Activated B cell treated with CpG ODN at 0.5 μM for 24 hours (primary cell): ENCODE results near the gene MRPL21. TPM values are rescaled to one million over a fixed set of nuclear protein-coding genes. Genes with fewer than 3 reads are reported as not detected.
A peak's percentile ranks its signal among the peaks of the same experiment; 100 is the strongest.

Experiments
- ATAC-seq: fragments of 200-7000 bp; cut with Tn5 transposase; one replicate; pipeline ENCODE4 v1.10.0; 2021; ENCODE audit warnings: low read depth, mild to moderate bottlenecking, moderate library complexity
- CTCF ChIA-PET: fragments of 350-600 bp; sonication (Branson Sonifier 250); formaldehyde crosslinking; loops from one replicate; lab custom pipeline; 2021; ENCODE audit warnings: antibody characterized with exemption; lab: Charles Lee
- POLR2A ChIA-PET: fragments of 350-600 bp; sonication (Branson Sonifier 250); formaldehyde crosslinking; loops from one replicate; lab custom pipeline; 2021; ENCODE audit warnings: antibody characterized with exemption; lab: Charles Lee
- DNase-seq: peaks from one replicate; pipeline ENCODE4 v3.0.0; 2022
- H3K27ac Mint-ChIP-seq: one replicate; pipeline ENCODE4 v1.8.0; 2020; ENCODE audit warnings: mixed read lengths
- H3K27me3 Mint-ChIP-seq: one replicate; pipeline ENCODE4 v1.8.0; 2021; ENCODE audit warnings: mixed read lengths
- H3K36me3 Mint-ChIP-seq: one replicate; pipeline ENCODE4 v1.8.0; 2021; ENCODE audit warnings: low read depth, mixed read lengths
- H3K4me1 Mint-ChIP-seq: one replicate; pipeline ENCODE4 v1.8.0; 2021; ENCODE audit warnings: mixed read lengths
- H3K4me3 Mint-ChIP-seq: one replicate; pipeline ENCODE4 v1.8.0; 2020; ENCODE audit warnings: mild to moderate bottlenecking, mixed read lengths
- H3K9me3 Mint-ChIP-seq: one replicate; pipeline ENCODE4 v1.8.0; 2020; ENCODE audit warnings: mixed read lengths
- CTCF ChIP-seq: fragments of 200-600 bp; IDR thresholded peaks from one replicate; pipeline ENCODE4 v1.8.0; 2022; ENCODE audit warnings: antibody characterized with exemption, mild to moderate bottlenecking
- intact Hi-C: fragments of 100-400 bp; cut with micrococcal nuclease; formaldehyde crosslinking; loops from one replicate; pipeline ENCODE4 v1.15.1; 2024
- total RNA-seq: library from RNA; stranded (reverse); gene quantifications from 2 replicates; pipeline ENCODE4 v1.2.3, GENCODE V29; 2022

MRPL21 gene
- total RNA-seq, 1 donor from 2014 or later: 49.9 TPM

- no peak for DNase-seq
- Mint-ChIP-seq H3K4me1 (no peaks in the 10 kb centered on the region), H3K9me3 (no peaks in the 10 kb centered on the region), H3K27ac (no peak overlapping the region), H3K36me3 (peaks cover 2% of the 10 kb centered on the region), H3K4me3 (no peak overlapping the region), H3K27me3 (no peaks in the 10 kb centered on the region)
- TF ChIP-seq CTCF: no peak
- intact Hi-C loops: no loop called here
- CTCF ChIA-PET: interaction anchor here (0.6 kb wide), 1 partner anchor 235 kb away, joined by 3 read pairs; no protein-coding TSS in a partner anchor
- POLR2A ChIA-PET: interaction anchor here (0.6 kb wide), 1 partner anchor 1477 kb away, joined by 3 read pairs; no protein-coding TSS in a partner anchor
- no peak for ATAC-seq
Measured at GRCh38 chr11:68880851-68881250, 22.8 kb downstream of the MRPL21 start.

- no peak overlapping the region for H3K27ac Mint-ChIP-seq
- TF ChIP-seq CTCF: no peak
- ChIA-PET CTCF (no interaction called here), POLR2A (no interaction called here)
- no peaks in the 10 kb centered on the region for H3K4me1 Mint-ChIP-seq
- no peak for DNase-seq
- no peak overlapping the region for H3K4me3 Mint-ChIP-seq
- intact Hi-C loops: no loop called here
- no peak for ATAC-seq
- peaks cover 2% of the 10 kb centered on the region for H3K36me3 Mint-ChIP-seq
- no peaks in the 10 kb centered on the region for H3K9me3 Mint-ChIP-seq
- H3K27me3 Mint-ChIP-seq: no peaks in the 10 kb centered on the region
Measured at GRCh38 chr11:68878022-68878421, 25.6 kb downstream of the MRPL21 start.

GRCh38 chr11:68872216-68873003 is 31.2 kb downstream of the MRPL21 start:
- CTCF ChIA-PET: no interaction called here
- Mint-ChIP-seq H3K9me3 (no peaks in the 10 kb centered on the region), H3K4me1 (peaks cover 16% of the 10 kb centered on the region), H3K27ac (no peak overlapping the region), H3K27me3 (peaks cover 25% of the 10 kb centered on the region), H3K36me3 (no peaks in the 10 kb centered on the region), H3K4me3 (no peak overlapping the region)
- ATAC-seq: no peak
- intact Hi-C loops: no loop called here
- no peak for TF ChIP-seq CTCF
- DNase-seq: no peak
- POLR2A ChIA-PET: no interaction called here

- H3K27me3 Mint-ChIP-seq: peaks cover 25% of the 10 kb centered on the region
- H3K9me3 Mint-ChIP-seq: no peaks in the 10 kb centered on the region
- intact Hi-C loops: no loop called here
- ATAC-seq: no peak
- CTCF ChIA-PET: no interaction called here
- POLR2A ChIA-PET: interaction anchor here (0.7 kb wide), 1 partner anchor 16 kb away, joined by 7 read pairs; no protein-coding TSS in a partner anchor
- peak overlapping the region; percentile 83 for H3K4me3 Mint-ChIP-seq
- H3K36me3 Mint-ChIP-seq: no peaks in the 10 kb centered on the region
- peaks cover 16% of the 10 kb centered on the region for H3K4me1 Mint-ChIP-seq
- H3K27ac Mint-ChIP-seq: no peak overlapping the region
- no peak for TF ChIP-seq CTCF
- DNase-seq: no peak
Measured at GRCh38 chr11:68870470-68870869, 33.2 kb downstream of the MRPL21 start.

GRCh38 chr11:68868221-68868835 is 35.3 kb downstream of the MRPL21 start:
- Mint-ChIP-seq H3K9me3 (peaks cover 3% of the 10 kb centered on the region), H3K27ac (no peak overlapping the region), H3K4me3 (no peak overlapping the region), H3K36me3 (no peaks in the 10 kb centered on the region), H3K4me1 (peaks cover 16% of the 10 kb centered on the region), H3K27me3 (peaks cover 25% of the 10 kb centered on the region)
- DNase-seq (no peak), ATAC-seq (no peak)
- no peak for TF ChIP-seq CTCF
- CTCF ChIA-PET: no interaction called here
- POLR2A ChIA-PET: no interaction called here
- intact Hi-C loops: no loop called here
